Ramos (cell line): Measurements from ENCODE around the gene METTL4.
"Not testable (repeated sequence)": the region's sequence is repeated elsewhere in the genome, so short reads cannot be mapped to it uniquely, and the experiment has no call there.

Source experiments
- in situ Hi-C: fragments of 300-500 bp; cut with MboI; formaldehyde crosslinking; loops from one replicate; pipeline ENCODE4 v1.14.3; 2022; ENCODE audit warnings: low sequenced_read_pairs; ENCODE audit not compliant: unreplicated experiment

Gene METTL4

GRCh38 chr18:2568129-2568528 is 3.2 kb downstream of the METTL4 start:
- in situ Hi-C loops = no loop called here

- in situ Hi-C loops = no loop called here
Observed at GRCh38 chr18:2564373-2564772, 6.9 kb downstream of the METTL4 start.

- in situ Hi-C loops = no loop called here
Observed at GRCh38 chr18:2559249-2559648, 12.1 kb downstream of the METTL4 start.

GRCh38 chr18:2557536-2557935 is 13.8 kb downstream of the METTL4 start:
- in situ Hi-C loops = no loop called here

- in situ Hi-C loops = no loop called here
Observed at GRCh38 chr18:2555895-2556294, 15.4 kb downstream of the METTL4 start.

- in situ Hi-C loops = no loop called here
Observed at GRCh38 chr18:2554696-2555095, 16.6 kb downstream of the METTL4 start.

- in situ Hi-C loops = no loop called here
Observed at GRCh38 chr18:2551425-2551824, 19.9 kb downstream of the METTL4 start.

- in situ Hi-C loops = no loop called here
Observed at GRCh38 chr18:2549462-2549861, 21.8 kb downstream of the METTL4 start.

- in situ Hi-C loops = no loop called here
Observed at GRCh38 chr18:2547477-2548087, 23.7 kb downstream of the METTL4 start.

- in situ Hi-C loops = no loop called here
Observed at GRCh38 chr18:2545155-2545554, 26.1 kb downstream of the METTL4 start.

- in situ Hi-C loops = not testable (repeated sequence)
Observed at GRCh38 chr18:2541925-2542563, 29.3 kb downstream of the METTL4 start.

GRCh38 chr18:2540575-2540974 is 30.7 kb downstream of the METTL4 start:
- in situ Hi-C loops = no loop called here

GRCh38 chr18:2538844-2539243 is 32.5 kb downstream of the METTL4 start:
- in situ Hi-C loops = loop anchor here (10.0 kb wide), 1 partner anchor 434 kb away; no protein-coding TSS in a partner anchor

GRCh38 chr18:2538236-2538635 is 33.1 kb downstream of the METTL4 start:
- in situ Hi-C loops = loop anchor here (10.0 kb wide), 1 partner anchor 433 kb away; no protein-coding TSS in a partner anchor

GRCh38 chr18:2537296-2537695 is 34.0 kb downstream of the METTL4 start:
- in situ Hi-C loops = loop anchor here (10.0 kb wide), 1 partner anchor 432 kb away; no protein-coding TSS in a partner anchor

- in situ Hi-C loops = loop anchor here (10.0 kb wide), 1 partner anchor 432 kb away; no protein-coding TSS in a partner anchor
Observed at GRCh38 chr18:2536493-2536892, 34.8 kb downstream of the METTL4 start.

GRCh38 chr18:2536063-2536462 is 35.2 kb downstream of the METTL4 start:
- in situ Hi-C loops = loop anchor here (10.0 kb wide), 1 partner anchor 431 kb away; no protein-coding TSS in a partner anchor

- in situ Hi-C loops = loop anchor here (10.0 kb wide), 1 partner anchor 431 kb away; no protein-coding TSS in a partner anchor
Observed at GRCh38 chr18:2535419-2535910, 35.8 kb downstream of the METTL4 start.

GRCh38 chr18:2534906-2535305 is 36.4 kb downstream of the METTL4 start:
- in situ Hi-C loops = loop anchor here (10.0 kb wide), 1 partner anchor 430 kb away; no protein-coding TSS in a partner anchor

- in situ Hi-C loops = loop anchor here (10.0 kb wide), 1 partner anchor 428 kb away; no protein-coding TSS in a partner anchor
Observed at GRCh38 chr18:2532797-2533196, 38.5 kb downstream of the METTL4 start.

- in situ Hi-C loops = loop anchor here (10.0 kb wide), 1 partner anchor 427 kb away; no protein-coding TSS in a partner anchor
Observed at GRCh38 chr18:2531751-2532150, 39.6 kb downstream of the METTL4 start.
